Smooth muscle cell of bladder (primary cell): ENCODE measurements around the gene TAS2R1. TPM values are rescaled to one million over a fixed set of nuclear protein-coding genes. Genes with fewer than 3 reads are reported as not detected.

Experiments used
- total RNA-seq: library from RNA; depleted of rRNA; stranded (reverse); fragments of >200 nt; gene quantifications from 2 replicates; pipeline ENCODE4 v1.2.3, GENCODE V29; 2014

Gene TAS2R1
- not detected in 2 replicates for total RNA-seq

GRCh38 chr5:9630251-9630650, at the start of gene TAS2R1:
TAS2R1 (minus strand) TSS chr5:9630351; CDS start chr5:9630032, 319 bp downstream.

Other genes starting within 250 kb of the TAS2R1 start
- gene SEMA5A, start 84.3 kb downstream of the TAS2R1 start, total RNA-seq, result 5.3 and 15.0 TPM in 2 replicates